ENCODE data around the gene ZNF780B.
"Not testable (repeated sequence)": the region's sequence is repeated elsewhere in the genome, so short reads cannot be mapped to it uniquely, and the experiment has no call there.

The ZNF780B gene

GRCh38 chr19:40053491-40053890, 2.5 kb downstream of the ZNF780B start:
- DNase-seq (ENCODE audit: low read depth), result no peak

GRCh38 chr19:40041718-40042117, 14.3 kb downstream of the ZNF780B start:
- H3K4me3 ChIP-seq (ENCODE audit: low read depth, low read length); DNase-seq (ENCODE audit: low read depth): not testable (repeated sequence)

More at GRCh38 chr19:40053491-40053890, 2.5 kb downstream of the ZNF780B start:
- no peak overlapping the region for H3K4me3 ChIP-seq (ENCODE audit: low read depth, low read length)
- TF ChIP-seq CTCF (conservative IDR thresholded peaks at IDR 0.05; ENCODE audit: low read depth, low read length), result no peak

- not testable (repeated sequence) for H3K4me3 ChIP-seq (ENCODE audit: low read depth, low read length); DNase-seq (ENCODE audit: low read depth)
Measured at GRCh38 chr19:40038047-40038446, 18.0 kb downstream of the ZNF780B start.

DNA sequence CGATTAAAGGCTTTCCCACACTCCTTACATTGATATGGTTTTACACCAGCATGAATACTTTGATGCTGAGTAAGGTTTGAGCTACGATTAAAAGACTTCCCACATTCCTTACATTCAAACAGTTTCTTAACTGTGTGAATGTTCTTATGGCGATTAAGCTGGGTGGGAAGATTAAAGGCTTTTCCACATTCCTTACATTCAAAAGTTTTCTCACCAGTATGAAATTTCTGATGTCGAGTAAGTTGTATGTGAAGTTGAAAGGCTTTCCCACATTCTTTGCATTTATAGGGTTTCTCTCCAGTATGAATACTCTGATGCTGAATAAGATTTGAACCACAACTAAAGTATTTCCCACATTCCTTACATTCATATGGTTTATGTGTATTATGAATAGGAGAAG, 20.0 kb downstream of the ZNF780B start:
- H3K4me3 ChIP-seq (ENCODE audit: low read depth, low read length), result no peak overlapping the region
- TF ChIP-seq CTCF (conservative IDR thresholded peaks at IDR 0.05; ENCODE audit: low read depth, low read length), result no peak
- no peak for DNase-seq (ENCODE audit: low read depth)

GRCh38 chr19:40033989-40034560, 22.0 kb downstream of the ZNF780B start:
- no peak for TF ChIP-seq CTCF (conservative IDR thresholded peaks at IDR 0.05; ENCODE audit: low read depth, low read length)
- DNase-seq (ENCODE audit: low read depth), result no peak
- H3K4me3 ChIP-seq (ENCODE audit: low read depth, low read length), result no peak overlapping the region

DNA sequence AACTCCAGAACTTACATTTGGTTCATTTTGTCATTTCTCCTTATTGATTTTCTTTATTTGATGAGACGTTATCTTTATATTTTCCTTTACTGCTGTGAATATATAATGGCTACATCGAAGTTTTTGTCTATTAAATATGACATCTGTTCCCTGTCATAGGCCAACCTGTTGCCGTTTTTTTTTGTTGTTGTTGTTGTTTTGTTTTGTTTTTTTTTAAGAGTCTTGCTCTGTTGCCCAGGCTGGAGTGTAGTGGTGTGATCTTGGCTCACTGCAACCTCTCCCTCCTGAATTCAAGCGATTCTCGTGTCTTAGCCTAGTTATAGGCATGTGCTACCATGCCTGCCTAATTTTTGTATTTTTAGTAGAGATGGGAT, 29.4 kb downstream of the ZNF780B start:
- TF ChIP-seq CTCF (conservative IDR thresholded peaks at IDR 0.05; ENCODE audit: low read depth, low read length), result no peak
- DNase-seq (ENCODE audit: low read depth), result no peak
- no peak overlapping the region for H3K4me3 ChIP-seq (ENCODE audit: low read depth, low read length)

- no peak for DNase-seq (ENCODE audit: low read depth)
- H3K4me3 ChIP-seq (ENCODE audit: low read depth, low read length), result no peak overlapping the region
- TF ChIP-seq CTCF (conservative IDR thresholded peaks at IDR 0.05; ENCODE audit: low read depth, low read length), result no peak
Measured at GRCh38 chr19:40025938-40026596, 30.0 kb downstream of the ZNF780B start.

DNA sequence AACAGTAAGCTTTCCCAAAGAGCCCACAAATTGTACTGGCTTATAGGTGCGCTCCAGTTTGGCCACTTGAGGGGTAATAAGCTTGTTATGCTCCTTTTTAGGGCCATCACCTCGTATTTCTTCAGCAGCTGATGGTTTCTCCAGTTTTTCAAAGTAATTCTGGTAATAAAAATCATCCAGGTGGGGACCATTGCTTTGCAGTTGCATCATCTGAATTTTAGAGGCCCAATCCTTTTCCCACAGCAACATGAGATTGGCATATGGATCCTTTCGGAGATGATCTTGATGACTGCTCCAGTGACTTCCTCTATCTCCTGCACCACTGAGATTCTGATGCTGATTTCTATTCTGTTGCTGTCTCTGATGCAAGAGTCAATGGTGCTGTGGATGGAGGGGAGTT, 32.1 kb downstream of the ZNF780B start:
- no peak for DNase-seq (ENCODE audit: low read depth)
- TF ChIP-seq CTCF (conservative IDR thresholded peaks at IDR 0.05; ENCODE audit: low read depth, low read length), result no peak
- H3K4me3 ChIP-seq (ENCODE audit: low read depth, low read length), result no peak overlapping the region

All from choroid plexus epithelial cell (primary cell).